ENCODE results near the gene OR14J1.
"Not testable (repeated sequence)": the region's sequence is repeated elsewhere in the genome, so short reads cannot be mapped to it uniquely, and the experiment has no call there.

OR14J1 gene

GRCh38 chr6:29294499-29294914 is 7.0 kb upstream of the OR14J1 start:
- DNase-seq (ENCODE audit: low read depth): no peak
- TF ChIP-seq, protein P1, sequence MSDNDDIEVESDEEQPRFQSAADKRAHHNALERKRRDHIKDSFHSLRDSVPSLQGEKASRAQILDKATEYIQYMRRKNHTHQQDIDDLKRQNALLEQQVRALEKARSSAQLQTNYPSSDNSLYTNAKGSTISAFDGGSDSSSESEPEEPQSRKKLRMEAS (IDR thresholded peaks at IDR 0.05; ENCODE audit: low read depth, low read length): no peak
- TF ChIP-seq MYC (IDR thresholded peaks at IDR 0.05; ENCODE audit: low read depth, low read length): no peak
- TF ChIP-seq CTCF (IDR thresholded peaks at IDR 0.05; ENCODE audit: low read depth, low read length): no peak
- TF ChIP-seq POLR2A (IDR thresholded peaks at IDR 0.05; ENCODE audit: extremely low read depth, insufficient read length): no peak
- H3K4me3 ChIP-seq (ENCODE audit: low read depth, low read length): no peak overlapping the region

DNA sequence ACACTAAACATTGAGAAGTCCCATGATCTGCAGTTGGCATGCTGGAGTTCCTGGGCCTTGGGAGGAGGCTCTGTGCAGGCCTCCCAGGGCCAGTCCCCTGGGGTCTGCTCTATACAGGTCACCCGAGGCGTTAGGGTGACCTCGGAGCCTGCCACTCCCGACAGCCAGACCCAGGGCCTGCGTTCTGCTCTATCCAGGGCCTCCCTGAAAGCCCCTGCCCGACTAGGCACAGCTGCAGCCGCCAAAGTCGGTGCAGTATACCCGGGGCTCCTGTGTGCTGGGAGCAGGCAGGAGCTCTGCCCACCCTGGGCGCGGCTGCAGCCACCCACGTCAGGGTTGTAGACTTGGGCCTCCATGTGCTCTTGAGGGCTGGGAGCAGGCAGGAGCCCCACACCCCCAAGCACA is 6.3 kb upstream of the OR14J1 start:
- TF ChIP-seq, protein P1 (IDR thresholded peaks at IDR 0.05; ENCODE audit: low read depth, low read length): no peak
- TF ChIP-seq POLR2A (IDR thresholded peaks at IDR 0.05; ENCODE audit: extremely low read depth, insufficient read length) (no peak), CTCF (IDR thresholded peaks at IDR 0.05; ENCODE audit: low read depth, low read length) (no peak), MYC (IDR thresholded peaks at IDR 0.05; ENCODE audit: low read depth, low read length) (no peak)
- DNase-seq (ENCODE audit: low read depth): no peak

DNA sequence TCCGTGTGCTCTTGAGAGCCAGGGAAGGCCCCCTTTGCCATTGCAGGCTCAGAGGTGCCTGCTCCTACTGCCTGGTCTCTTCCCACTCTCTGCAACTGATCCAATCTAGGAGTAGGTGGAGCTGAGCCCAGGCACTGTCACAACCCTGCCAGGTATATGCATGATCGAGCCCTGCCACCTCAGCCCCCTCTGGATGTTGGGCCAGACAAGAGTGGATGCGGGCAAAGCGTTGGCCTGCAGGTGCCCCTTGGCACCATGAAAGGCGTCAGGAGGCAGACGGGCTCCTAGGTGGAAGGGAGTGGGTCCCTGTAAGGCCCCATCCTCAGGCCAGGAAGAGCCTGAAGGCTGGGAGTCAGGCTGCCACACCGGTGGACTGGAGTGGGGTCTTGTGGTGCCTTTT is 5.9 kb upstream of the OR14J1 start:
- no peak for DNase-seq (ENCODE audit: low read depth)
- TF ChIP-seq MYC (IDR thresholded peaks at IDR 0.05; ENCODE audit: low read depth, low read length) (no peak), CTCF (IDR thresholded peaks at IDR 0.05; ENCODE audit: low read depth, low read length) (no peak), POLR2A (IDR thresholded peaks at IDR 0.05; ENCODE audit: extremely low read depth, insufficient read length) (no peak)
- TF ChIP-seq, protein P1 (IDR thresholded peaks at IDR 0.05; ENCODE audit: low read depth, low read length): no peak
- H3K4me3 ChIP-seq (ENCODE audit: low read depth, low read length): no peak overlapping the region

More for the DNA sequence above, 6.3 kb upstream of the OR14J1 start:
- H3K4me3 ChIP-seq (ENCODE audit: low read depth, low read length): no peak overlapping the region

- no peak overlapping the region for H3K4me3 ChIP-seq (ENCODE audit: low read depth, low read length)
- no peak for DNase-seq (ENCODE audit: low read depth)
- TF ChIP-seq POLR2A (IDR thresholded peaks at IDR 0.05; ENCODE audit: extremely low read depth, insufficient read length) (no peak), CTCF (IDR thresholded peaks at IDR 0.05; ENCODE audit: low read depth, low read length) (no peak)
- TF ChIP-seq, protein P1 (IDR thresholded peaks at IDR 0.05; ENCODE audit: low read depth, low read length): no peak
These were observed 18.4 kb downstream of the OR14J1 start for GRCh38 chr6:29319931-29320330.

- H3K4me3 ChIP-seq (ENCODE audit: low read depth, low read length); DNase-seq (ENCODE audit: low read depth): not testable (repeated sequence)
These were observed 21.8 kb downstream of the OR14J1 start for GRCh38 chr6:29323332-29323731.

GRCh38 chr6:29325777-29326176 is 24.3 kb downstream of the OR14J1 start:
- no peak overlapping the region for H3K4me3 ChIP-seq (ENCODE audit: low read depth, low read length)
- TF ChIP-seq, protein P1 (IDR thresholded peaks at IDR 0.05; ENCODE audit: low read depth, low read length): no peak
- TF ChIP-seq MYC (IDR thresholded peaks at IDR 0.05; ENCODE audit: low read depth, low read length) (no peak), POLR2A (IDR thresholded peaks at IDR 0.05; ENCODE audit: extremely low read depth, insufficient read length) (no peak), CTCF (IDR thresholded peaks at IDR 0.05; ENCODE audit: low read depth, low read length) (no peak)
- no peak for DNase-seq (ENCODE audit: low read depth)
